Epithelial cell of prostate (primary cell): ENCODE results near the gene SVIL.
A peak's percentile ranks its signal among the peaks of the same experiment; 100 is the strongest.
"Not testable (repeated sequence)": the region's sequence is repeated elsewhere in the genome, so short reads cannot be mapped to it uniquely, and the experiment has no call there.

Experiments used
- DNase-seq: peaks from one replicate; pipeline ENCODE4 v3.0.0-alpha.2; 2011; ENCODE audit warnings: low read depth, low spot score
- H3K27ac ChIP-seq: fragments of 450-650 bp; 2 replicates; pipeline ENCODE4 v1.5.1; 2017; ENCODE audit warnings: mild to moderate bottlenecking

Gene SVIL

GRCh38 chr10:29608476-29609301 is 26.1 kb downstream of the SVIL start:
- no peak for DNase-seq
- H3K27ac ChIP-seq = no peak overlapping the region

GRCh38 chr10:29608062-29608461 is 26.7 kb downstream of the SVIL start:
- H3K27ac ChIP-seq = no peak overlapping the region
- DNase-seq = no peak

- H3K27ac ChIP-seq = no peak overlapping the region
- no peak for DNase-seq
These were observed 27.2 kb downstream of the SVIL start for GRCh38 chr10:29607576-29607975.

GRCh38 chr10:29606693-29607092 is 28.1 kb downstream of the SVIL start:
- DNase-seq = not testable (repeated sequence)

GRCh38 chr10:29604291-29604825 is 30.4 kb downstream of the SVIL start:
- H3K27ac ChIP-seq = no peak overlapping the region
- no peak for DNase-seq

More at GRCh38 chr10:29606693-29607092, 28.1 kb downstream of the SVIL start:
- not testable (repeated sequence) for H3K27ac ChIP-seq

- peak overlapping the region; percentile 18 for H3K27ac ChIP-seq
These were observed 31.4 kb downstream of the SVIL start for GRCh38 chr10:29603223-29603896.

GRCh38 chr10:29600821-29601220 is 34.0 kb downstream of the SVIL start:
- DNase-seq = no peak
- H3K27ac ChIP-seq = peak overlapping the region; percentile 90

More at GRCh38 chr10:29603223-29603896, 31.4 kb downstream of the SVIL start:
- DNase-seq = no peak

- peak; percentile 81 for DNase-seq
- H3K27ac ChIP-seq = peak overlapping the region; percentile 90
These were observed 34.7 kb downstream of the SVIL start for GRCh38 chr10:29600067-29600466.

- no peak for DNase-seq
- H3K27ac ChIP-seq = peak overlapping the region; percentile 90
These were observed 35.9 kb downstream of the SVIL start for GRCh38 chr10:29598851-29599311.

- DNase-seq = no peak
- no peak overlapping the region for H3K27ac ChIP-seq
These were observed 37.9 kb downstream of the SVIL start for GRCh38 chr10:29596826-29597225.

- H3K27ac ChIP-seq = no peak overlapping the region
- no peak for DNase-seq
These were observed 38.4 kb downstream of the SVIL start for GRCh38 chr10:29596356-29596755.

GRCh38 chr10:29595636-29596225 is 39.0 kb downstream of the SVIL start:
- DNase-seq = no peak
- no peak overlapping the region for H3K27ac ChIP-seq

GRCh38 chr10:29595146-29595545 is 39.6 kb downstream of the SVIL start:
- no peak overlapping the region for H3K27ac ChIP-seq
- DNase-seq = no peak

- DNase-seq = no peak
- peak overlapping the region; percentile 99 for H3K27ac ChIP-seq
These were observed 43.2 kb downstream of the SVIL start for GRCh38 chr10:29591651-29591968.

- peak overlapping the region; percentile 99 for H3K27ac ChIP-seq
These were observed 43.7 kb downstream of the SVIL start for GRCh38 chr10:29590915-29591650.

GRCh38 chr10:29588629-29589421 is 45.9 kb downstream of the SVIL start:
- DNase-seq = no peak
- peak overlapping the region; percentile 99 for H3K27ac ChIP-seq

More at GRCh38 chr10:29590915-29591650, 43.7 kb downstream of the SVIL start:
- DNase-seq = no peak

GRCh38 chr10:29587750-29588628 is 46.8 kb downstream of the SVIL start:
- peak overlapping the region; percentile 99 for H3K27ac ChIP-seq
- DNase-seq = not testable (repeated sequence)

GRCh38 chr10:29587102-29587749 is 47.5 kb downstream of the SVIL start:
- peak overlapping the region; percentile 99 for H3K27ac ChIP-seq
- not testable (repeated sequence) for DNase-seq
